NOMO-1 treated with dmso at 0.1 percent for 144 hours (cell line): ENCODE data around the gene LHFPL4.

Source experiments
- DNase-seq: peaks from one replicate; lab custom pipeline; 2025; ENCODE audit not compliant: unreplicated experiment; lab: John Stamatoyannopoulos, UW

The LHFPL4 gene

GRCh38 chr3:9476935-9477334 lies 76.7 kb downstream of the LHFPL4 start:
- no peak for DNase-seq

DNA sequence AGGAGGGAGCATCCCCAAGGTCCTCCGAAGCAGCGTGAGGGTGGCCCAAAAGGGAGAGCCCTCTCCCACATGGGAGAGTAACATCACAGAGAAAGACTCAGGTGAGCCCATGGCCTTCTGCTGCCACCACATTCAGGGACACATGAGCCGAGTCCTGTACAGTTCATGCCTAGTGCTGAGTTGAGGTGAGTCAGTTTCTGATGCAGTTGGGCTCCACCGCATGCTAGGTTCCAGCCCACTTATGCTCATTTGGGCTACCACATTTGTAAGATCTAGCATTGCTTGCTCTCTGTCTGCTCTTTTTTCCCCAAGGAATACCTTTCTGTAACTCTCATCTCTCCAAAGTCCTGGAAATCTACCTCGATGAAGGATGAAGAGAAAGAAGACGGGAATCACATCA lies 79.1 kb downstream of the LHFPL4 start:
- no peak for DNase-seq

- DNase-seq, result no peak
Observed at GRCh38 chr3:9473496-9474065, 80.0 kb downstream of the LHFPL4 start.

DNA sequence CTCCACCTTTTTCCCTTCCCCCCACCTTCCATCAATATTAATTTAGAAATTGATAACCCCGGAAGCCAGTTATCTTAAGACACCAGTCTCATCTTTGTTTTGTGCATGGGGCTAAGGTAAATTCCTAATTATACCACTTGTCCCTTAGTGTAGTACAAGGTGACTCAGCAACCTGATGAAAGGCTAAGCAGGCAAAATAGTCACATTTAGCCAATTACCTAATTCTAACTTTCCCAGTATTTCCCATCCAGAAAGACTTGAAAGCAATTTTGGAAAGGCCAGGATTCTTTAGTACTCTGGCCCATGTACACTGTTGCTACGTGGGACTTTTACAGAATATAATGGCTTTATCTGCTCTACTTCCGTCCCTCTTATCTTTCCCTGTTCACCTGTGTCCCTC lies 83.6 kb downstream of the LHFPL4 start:
- DNase-seq, result no peak

GRCh38 chr3:9468460-9468859 lies 85.2 kb downstream of the LHFPL4 start:
- DNase-seq, result no peak

- DNase-seq, result no peak
Observed at GRCh38 chr3:9467451-9467850, 86.2 kb downstream of the LHFPL4 start.

DNA sequence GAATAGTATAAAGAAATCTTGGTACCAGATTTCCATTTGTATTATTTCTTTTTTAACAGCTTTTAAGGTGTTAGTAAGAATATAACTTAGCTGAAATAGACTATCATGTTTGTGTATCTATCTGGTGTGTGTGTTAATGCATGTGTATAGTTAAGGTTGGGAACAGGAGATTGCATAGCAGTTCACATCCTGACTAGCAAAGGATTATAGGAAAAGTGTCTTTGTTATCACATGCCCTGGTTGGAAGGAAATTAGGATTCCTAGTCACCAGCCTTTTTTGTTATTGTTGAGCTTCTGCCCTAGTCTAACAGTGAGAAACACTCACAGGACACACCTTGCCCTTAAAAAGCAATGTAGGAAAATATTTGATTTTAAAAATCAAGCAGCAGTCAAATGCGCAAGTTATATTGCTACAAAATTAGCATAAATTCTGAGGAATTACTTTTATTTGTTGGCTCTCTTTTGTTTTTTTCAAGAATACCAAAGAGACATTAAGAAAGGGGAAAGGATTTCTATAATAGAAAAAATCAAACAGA lies 98.0 kb downstream of the LHFPL4 start:
- no peak for DNase-seq

GRCh38 chr3:9452417-9452816 lies 101.2 kb downstream of the LHFPL4 start:
- DNase-seq, result no peak

DNA sequence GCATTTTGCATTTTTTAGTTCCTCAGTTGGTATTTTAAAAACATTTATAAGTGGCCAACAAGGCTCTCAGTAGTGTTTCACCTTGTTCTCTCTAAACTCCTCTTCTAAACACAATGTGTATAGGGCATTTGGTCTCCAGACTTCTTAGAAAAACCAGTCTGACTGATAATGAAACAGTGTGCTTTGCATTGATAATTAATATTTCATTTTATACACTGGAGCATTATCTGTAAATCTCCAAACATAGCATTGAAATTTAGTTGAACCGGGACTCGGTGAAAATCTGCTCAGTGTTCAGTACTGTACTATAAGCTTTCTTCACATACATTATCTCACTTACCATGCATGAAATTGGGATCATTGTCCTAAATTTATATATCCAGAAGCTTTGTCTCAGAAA lies 102.6 kb downstream of the LHFPL4 start:
- DNase-seq, result no peak

DNA sequence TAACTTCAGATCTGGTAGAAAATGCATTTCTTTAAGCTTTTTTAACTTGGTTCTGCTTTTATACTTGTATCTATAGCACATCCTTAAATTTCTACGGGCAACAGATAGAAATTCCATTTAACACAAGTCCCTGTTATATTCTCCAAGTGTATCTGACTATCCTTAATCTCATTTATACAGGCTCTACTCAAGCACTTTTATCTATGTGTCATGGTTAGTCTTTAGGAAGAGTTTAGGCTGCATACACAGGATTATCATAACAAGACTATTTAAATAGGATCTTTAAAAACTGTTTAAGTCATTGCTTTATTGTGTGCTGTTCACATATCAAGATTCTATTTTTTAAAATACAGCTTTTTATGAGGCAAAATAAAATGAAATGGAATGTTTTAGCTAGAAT lies 103.5 kb downstream of the LHFPL4 start:
- no peak for DNase-seq

DNA sequence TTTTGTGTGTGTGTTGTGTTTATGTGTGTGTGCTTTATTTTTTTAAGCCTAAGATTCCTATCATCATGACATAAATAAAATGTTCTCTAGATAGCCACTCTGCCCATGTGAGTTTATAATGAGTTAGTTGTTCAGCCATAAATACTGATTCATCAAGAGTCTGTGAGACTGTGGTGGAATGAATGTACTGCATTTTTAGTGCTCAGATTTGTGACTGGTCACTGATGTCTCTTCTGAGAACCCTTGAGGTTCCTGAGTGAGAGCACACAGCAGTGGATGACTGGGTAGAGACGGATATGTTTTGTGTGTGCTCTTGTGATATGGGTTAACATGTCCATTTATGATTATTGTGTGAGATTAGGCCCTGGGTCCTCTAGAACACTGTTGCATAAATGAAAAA lies 105.0 kb downstream of the LHFPL4 start:
- DNase-seq, result no peak
